ENCODE data around the gene PEAR1. TPM values are rescaled to one million over a fixed set of nuclear protein-coding genes. Genes with fewer than 3 reads are reported as not detected.
A peak's percentile ranks its signal among the peaks of the same experiment; 100 is the strongest.

The PEAR1 gene
- total and polyA plus RNA-seq, 2 donors (not counting 1 experiment from before 2014, with no cell fraction given) = 2.6 to 41.5 TPM

DNA sequence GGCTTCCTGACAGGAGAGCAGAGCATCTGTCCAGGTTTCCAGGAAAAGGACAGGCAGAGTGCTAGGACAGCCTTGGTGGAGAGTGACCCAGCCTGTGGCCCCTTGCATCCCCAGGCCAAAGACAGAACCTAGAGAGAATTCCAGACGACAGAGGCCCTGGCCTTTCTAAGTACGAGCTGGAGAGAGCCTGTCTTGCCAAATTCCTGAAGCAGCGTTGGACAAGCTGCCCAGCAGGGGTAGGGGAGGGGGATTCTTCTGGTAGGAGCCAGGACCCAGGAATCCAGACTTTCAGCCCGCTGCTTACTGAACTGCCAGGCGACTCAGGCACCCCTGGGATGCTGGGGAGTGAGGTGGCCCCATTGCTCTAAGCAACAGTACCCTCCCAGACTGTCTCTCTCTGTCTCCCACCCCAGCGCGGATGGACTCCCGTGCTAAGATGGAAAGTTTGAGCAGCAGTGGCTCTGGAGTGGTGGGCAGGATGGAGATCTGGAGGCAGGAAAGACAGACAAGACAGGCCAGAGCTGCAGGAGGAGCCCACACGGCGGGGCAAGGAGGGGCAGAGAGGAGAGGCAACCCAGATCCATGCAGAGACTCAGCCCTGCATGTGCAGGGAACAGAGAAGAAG, 8.8 kb upstream of the PEAR1 start:
- Histone ChIP-seq H4K20me1 (ENCODE audit: control insufficient read depth, extremely low read depth, insufficient read depth, low read length) (no peaks in the 10 kb centered on the region), H2AFZ (ENCODE audit: low read length) (no peak overlapping the region), H3K27me3 (ENCODE audit: control insufficient read depth, insufficient read depth, low read length) (peaks cover 64% of the 10 kb centered on the region), H3K36me3 (ENCODE audit: control insufficient read depth, insufficient read depth, low read length) (no peaks in the 10 kb centered on the region), H3K4me1 (ENCODE audit: control insufficient read depth, extremely low read depth, insufficient read depth, low read length) (no peaks in the 10 kb centered on the region), H3K27ac (ENCODE audit: insufficient read depth, low read length) (no peak overlapping the region), H3K9ac (ENCODE audit: insufficient read depth, low read length) (no peak overlapping the region), H3K9me3 (ENCODE audit: control insufficient read depth, insufficient read depth, low read depth, low read length) (no peaks in the 10 kb centered on the region), H3K79me2 (ENCODE audit: control insufficient read depth, insufficient read depth, low read length) (no peaks in the 10 kb centered on the region), H3K4me2 (ENCODE audit: extremely low read depth, insufficient read depth, low read length) (no peak overlapping the region), H3K4me3 (replicated peaks in 1 of 4; ENCODE audit: control extremely low read depth in 1 of 4, insufficient read depth in 1 of 4, low read depth in 3 of 4, low read length in 4 of 4) (no peak overlapping the region)
- TF ChIP-seq EZH2 (IDR thresholded peaks at IDR 0.05; ENCODE audit: low read length, missing control alignments) = no peak
- TF ChIP-seq, protein P1, sequence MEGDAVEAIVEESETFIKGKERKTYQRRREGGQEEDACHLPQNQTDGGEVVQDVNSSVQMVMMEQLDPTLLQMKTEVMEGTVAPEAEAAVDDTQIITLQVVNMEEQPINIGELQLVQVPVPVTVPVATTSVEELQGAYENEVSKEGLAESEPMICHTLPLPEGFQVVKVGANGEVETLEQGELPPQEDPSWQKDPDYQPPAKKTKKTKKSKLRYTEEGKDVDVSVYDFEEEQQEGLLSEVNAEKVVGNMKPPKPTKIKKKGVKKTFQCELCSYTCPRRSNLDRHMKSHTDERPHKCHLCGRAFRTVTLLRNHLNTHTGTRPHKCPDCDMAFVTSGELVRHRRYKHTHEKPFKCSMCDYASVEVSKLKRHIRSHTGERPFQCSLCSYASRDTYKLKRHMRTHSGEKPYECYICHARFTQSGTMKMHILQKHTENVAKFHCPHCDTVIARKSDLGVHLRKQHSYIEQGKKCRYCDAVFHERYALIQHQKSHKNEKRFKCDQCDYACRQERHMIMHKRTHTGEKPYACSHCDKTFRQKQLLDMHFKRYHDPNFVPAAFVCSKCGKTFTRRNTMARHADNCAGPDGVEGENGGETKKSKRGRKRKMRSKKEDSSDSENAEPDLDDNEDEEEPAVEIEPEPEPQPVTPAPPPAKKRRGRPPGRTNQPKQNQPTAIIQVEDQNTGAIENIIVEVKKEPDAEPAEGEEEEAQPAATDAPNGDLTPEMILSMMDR (conservative IDR thresholded peaks at IDR 0.05 in 1 of 2, IDR thresholded peaks at IDR 0.05 in 1 of 2; ENCODE audit: low read depth in 1 of 2, low read length in 2 of 2) = no peak
- DNase-seq (ENCODE audit: low read depth in 2 of 2) = no peak

DNA sequence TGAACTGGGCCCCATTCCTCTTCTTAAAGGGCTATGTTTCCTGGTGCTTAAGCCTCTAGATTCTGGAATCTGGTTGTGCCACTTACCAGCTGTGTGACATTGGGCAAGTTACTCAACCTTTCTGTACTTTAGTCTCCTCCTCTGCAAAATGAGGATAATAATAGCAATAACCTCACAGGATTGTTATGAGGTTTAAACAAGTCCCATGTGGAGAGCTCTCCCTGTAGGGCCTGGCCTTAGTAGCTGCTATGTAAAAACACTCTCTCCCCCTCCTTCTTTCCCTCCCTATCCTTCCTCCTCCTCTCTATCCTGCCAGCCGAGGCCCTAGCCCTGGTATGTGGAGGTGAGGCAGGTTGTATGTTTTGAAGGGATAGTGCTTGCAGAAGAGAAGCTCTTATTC, 8.2 kb upstream of the PEAR1 start:
- peak in 1 of 2 donors; percentile 18 for DNase-seq (ENCODE audit: low read depth in 2 of 2)
- Histone ChIP-seq H3K27me3 (ENCODE audit: control insufficient read depth, insufficient read depth, low read length) (peaks cover 60% of the 10 kb centered on the region), H3K9ac (ENCODE audit: insufficient read depth, low read length) (no peak overlapping the region), H3K27ac (ENCODE audit: insufficient read depth, low read length) (no peak overlapping the region), H3K9me3 (ENCODE audit: control insufficient read depth, insufficient read depth, low read depth, low read length) (no peaks in the 10 kb centered on the region), H4K20me1 (ENCODE audit: control insufficient read depth, extremely low read depth, insufficient read depth, low read length) (no peaks in the 10 kb centered on the region), H3K36me3 (ENCODE audit: control insufficient read depth, insufficient read depth, low read length) (no peaks in the 10 kb centered on the region), H3K4me3 (replicated peaks in 1 of 4; ENCODE audit: control extremely low read depth in 1 of 4, insufficient read depth in 1 of 4, low read depth in 3 of 4, low read length in 4 of 4) (no peak overlapping the region), H2AFZ (ENCODE audit: low read length) (no peak overlapping the region), H3K4me2 (ENCODE audit: extremely low read depth, insufficient read depth, low read length) (no peak overlapping the region), H3K4me1 (ENCODE audit: control insufficient read depth, extremely low read depth, insufficient read depth, low read length) (no peaks in the 10 kb centered on the region), H3K79me2 (ENCODE audit: control insufficient read depth, insufficient read depth, low read length) (no peaks in the 10 kb centered on the region)
- no peak for TF ChIP-seq EZH2 (IDR thresholded peaks at IDR 0.05; ENCODE audit: low read length, missing control alignments)
- TF ChIP-seq, protein P1 (conservative IDR thresholded peaks at IDR 0.05 in 1 of 2, IDR thresholded peaks at IDR 0.05 in 1 of 2; ENCODE audit: low read depth in 1 of 2, low read length in 2 of 2) = no peak

DNA sequence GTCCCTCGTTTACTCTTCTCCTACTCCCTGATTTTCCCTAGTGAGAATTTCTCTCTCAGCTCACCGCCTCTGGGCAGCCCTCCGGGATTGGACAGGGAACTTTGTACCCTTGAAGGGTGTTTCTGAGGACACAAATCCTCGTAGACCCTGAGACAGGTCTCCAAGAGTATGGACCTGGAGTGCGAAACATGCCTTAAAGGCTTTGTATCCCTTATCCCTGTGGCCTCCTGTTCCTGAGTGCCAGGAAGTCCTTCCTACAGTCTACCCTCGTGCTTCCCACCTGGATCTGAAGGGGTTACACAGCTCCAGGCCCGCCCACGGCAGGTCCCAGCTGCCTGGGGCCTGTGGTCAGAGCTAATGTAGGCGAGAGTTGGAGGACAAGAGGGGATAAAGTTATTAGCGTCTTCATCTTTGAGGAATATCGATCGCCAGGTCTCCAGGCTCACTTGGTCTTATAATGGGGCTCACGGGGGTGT, 7.6 kb upstream of the PEAR1 start:
- no peak overlapping the region for H2AFZ ChIP-seq (ENCODE audit: low read length)
- peak in 1 of 2 donors; percentile 18 for DNase-seq (ENCODE audit: low read depth in 2 of 2)
- peaks cover 54% of the 10 kb centered on the region for H3K27me3 ChIP-seq (ENCODE audit: control insufficient read depth, insufficient read depth, low read length)
- H3K4me1 ChIP-seq (ENCODE audit: control insufficient read depth, extremely low read depth, insufficient read depth, low read length) = no peaks in the 10 kb centered on the region
- H3K4me2 ChIP-seq (ENCODE audit: extremely low read depth, insufficient read depth, low read length) = no peak overlapping the region
- H3K36me3 ChIP-seq (ENCODE audit: control insufficient read depth, insufficient read depth, low read length) = no peaks in the 10 kb centered on the region
- H3K4me3 ChIP-seq (replicated peaks in 1 of 4; ENCODE audit: control extremely low read depth in 1 of 4, insufficient read depth in 1 of 4, low read depth in 3 of 4, low read length in 4 of 4) = no peak overlapping the region
- H3K27ac ChIP-seq (ENCODE audit: insufficient read depth, low read length) = no peak overlapping the region
- no peaks in the 10 kb centered on the region for H4K20me1 ChIP-seq (ENCODE audit: control insufficient read depth, extremely low read depth, insufficient read depth, low read length)
- H3K9ac ChIP-seq (ENCODE audit: insufficient read depth, low read length) = no peak overlapping the region
- no peaks in the 10 kb centered on the region for H3K79me2 ChIP-seq (ENCODE audit: control insufficient read depth, insufficient read depth, low read length)
- H3K9me3 ChIP-seq (ENCODE audit: control insufficient read depth, insufficient read depth, low read depth, low read length) = no peaks in the 10 kb centered on the region
- TF ChIP-seq, protein P1 (conservative IDR thresholded peaks at IDR 0.05 in 1 of 2, IDR thresholded peaks at IDR 0.05 in 1 of 2; ENCODE audit: low read depth in 1 of 2, low read length in 2 of 2) = no peak
- TF ChIP-seq EZH2 (IDR thresholded peaks at IDR 0.05; ENCODE audit: low read length, missing control alignments) = no peak

Data from fibroblast of lung (primary cell).